DOHH2 (cell line): Measurements from ENCODE around the gene ADAMTS2.

Experiments
- CTCF ChIP-seq: fragments of 200-600 bp; sonication (generic); IDR thresholded peaks from one replicate; pipeline ENCODE4 v1.5.1; 2014; ENCODE audit warnings: antibody characterized with exemption, mild to moderate bottlenecking, low read depth, low read length; ENCODE audit not compliant: poor library complexity, severe bottlenecking
- EZH2phosphoT487 ChIP-seq: fragments of 200-600 bp; sonication (generic); IDR thresholded peaks from 2 replicates; pipeline ENCODE4 v1.6.1; 2017; ENCODE audit warnings: borderline replicate concordance, mild to moderate bottlenecking, antibody characterized with exemption, low read length, moderate library complexity, mixed read lengths

GRCh38 chr5:179275941-179276837, 69.1 kb downstream of the ADAMTS2 start:
- TF ChIP-seq CTCF: no peak
- TF ChIP-seq EZH2phosphoT487: no peak
